ENCODE measurements around the gene SLC23A3.

Gene SLC23A3

GRCh38 chr2:219173176-219173575 lies 3.3 kb upstream of the SLC23A3 start:
- TF ChIP-seq POLR2AphosphoS5 (IDR thresholded peaks at IDR 0.05; ENCODE audit: low read depth, low read length) (no peak), REST (IDR thresholded peaks at IDR 0.05; ENCODE audit: insufficient read depth in 1 of 2, low read depth in 2 of 2, low read length in 2 of 2) (no peak), FOXP2 (optimal IDR thresholded peaks at IDR 0.05; ENCODE audit: borderline replicate concordance, extremely low read depth, extremely low read length, insufficient read depth) (no peak), SIN3A (IDR thresholded peaks at IDR 0.05; ENCODE audit: borderline replicate concordance, insufficient read depth, low read length) (no peak), TAF1 (IDR thresholded peaks at IDR 0.05; ENCODE audit: borderline replicate concordance, insufficient read depth, low read length) (no peak)

GRCh38 chr2:219172231-219173154 lies 2.7 kb upstream of the SLC23A3 start:
- TF ChIP-seq FOXP2 (optimal IDR thresholded peaks at IDR 0.05; ENCODE audit: borderline replicate concordance, extremely low read depth, extremely low read length, insufficient read depth) (no peak), SIN3A (IDR thresholded peaks at IDR 0.05; ENCODE audit: borderline replicate concordance, insufficient read depth, low read length) (no peak), TAF1 (IDR thresholded peaks at IDR 0.05; ENCODE audit: borderline replicate concordance, insufficient read depth, low read length) (no peak), POLR2AphosphoS5 (IDR thresholded peaks at IDR 0.05; ENCODE audit: low read depth, low read length) (no peak), REST (IDR thresholded peaks at IDR 0.05; ENCODE audit: insufficient read depth in 1 of 2, low read depth in 2 of 2, low read length in 2 of 2) (no peak)

GRCh38 chr2:219171231-219171651 lies 1.4 kb upstream of the SLC23A3 start:
- TF ChIP-seq POLR2AphosphoS5 (IDR thresholded peaks at IDR 0.05; ENCODE audit: low read depth, low read length) (no peak), REST (IDR thresholded peaks at IDR 0.05; ENCODE audit: insufficient read depth in 1 of 2, low read depth in 2 of 2, low read length in 2 of 2) (no peak), SIN3A (IDR thresholded peaks at IDR 0.05; ENCODE audit: borderline replicate concordance, insufficient read depth, low read length) (no peak), FOXP2 (optimal IDR thresholded peaks at IDR 0.05; ENCODE audit: borderline replicate concordance, extremely low read depth, extremely low read length, insufficient read depth) (no peak), TAF1 (IDR thresholded peaks at IDR 0.05; ENCODE audit: borderline replicate concordance, insufficient read depth, low read length) (no peak)

- TF ChIP-seq REST (IDR thresholded peaks at IDR 0.05; ENCODE audit: insufficient read depth in 1 of 2, low read depth in 2 of 2, low read length in 2 of 2) (no peak), SIN3A (IDR thresholded peaks at IDR 0.05; ENCODE audit: borderline replicate concordance, insufficient read depth, low read length) (no peak), TAF1 (IDR thresholded peaks at IDR 0.05; ENCODE audit: borderline replicate concordance, insufficient read depth, low read length) (no peak), FOXP2 (optimal IDR thresholded peaks at IDR 0.05; ENCODE audit: borderline replicate concordance, extremely low read depth, extremely low read length, insufficient read depth) (no peak), POLR2AphosphoS5 (IDR thresholded peaks at IDR 0.05; ENCODE audit: low read depth, low read length) (no peak)
Observed at GRCh38 chr2:219168932-219169331, 897 bp downstream of the SLC23A3 start.

Data from PFSK-1 (cell line).